K562 (cell line): ENCODE data around the gene SRC. TPM values are rescaled to one million over a fixed set of nuclear protein-coding genes. Genes with fewer than 3 reads are reported as not detected.

ENCODE experiments used
- ATAC-seq: fragments of 200-7000 bp; cut with Tn5 transposase; 3 replicates; pipeline ENCODE4 v1.9.1; 2020; ENCODE audit warnings: moderate library complexity
- Bru-seq: library from RNA; stranded (reverse); fragments of 400-500 nt; gene quantifications from one replicate; lab custom pipeline; 2021; lab: Mats Ljungman, UMichigan
- BruChase-seq, 2 experiments: library from RNA; stranded (reverse); fragments of 400-500 nt; gene quantifications; one replicate each; lab custom pipeline; 2021; lab: Mats Ljungman, UMichigan
- BruUV-seq: library from RNA; stranded (reverse); fragments of 400-500 nt; replicated peaks from 2 replicates; lab custom pipeline; 2021; lab: Mats Ljungman, UMichigan
- CTCF ChIA-PET: fragments of 300-600 bp; formaldehyde crosslinking; extraction: SDS; loops from one replicate; lab custom pipeline; 2021; ENCODE audit warnings: low intra/inter-chr PET ratio; lab: Yijun Ruan, JAX
- POLR2A ChIA-PET: fragments of 300-600, 350-650 bp; sonication (Branson Sonifier 250); formaldehyde crosslinking; extraction: SDS; loops from one replicate; lab custom pipeline; 2021; ENCODE audit warnings: antibody characterized with exemption, inconsistent platforms; lab: Yijun Ruan, JAX
- DNase-seq, 4 experiments: peaks; one replicate each; pipeline versions ENCODE4 v3.0.0 to v3.0.0-alpha.2; 2011 to 2018; ENCODE audit warnings: low spot score in 3 of 4, mixed read lengths in 3 of 4; ENCODE audit errors: extremely low read depth in 1 of 4
- FAIRE-seq: peaks from 2 replicates; lab custom pipeline; 2011; peaks lifted over from hg19 to GRCh38; lab: Jason Lieb, UNC
- H2AFZ ChIP-seq: 2 replicates; pipeline ENCODE4 v1.6.0; 2011; ENCODE audit warnings: low read depth, low read length, control low read depth, inconsistent platforms
- H3K27ac ChIP-seq: fragments of 200-600 bp; 3 replicates; pipeline ENCODE4 v1.8.0; 2011; ENCODE audit warnings: low read depth, mild to moderate bottlenecking, control low read depth, inconsistent platforms, low read length, moderate library complexity, mixed read lengths; ENCODE audit errors: extremely low read depth
- H3K27me3 ChIP-seq, 2 experiments: fragments of 300-600 bp in 1 of 2; 2 replicates in 1 of 2; 3 replicates in 1 of 2; pipeline versions ENCODE4 v1.6.0 to v1.8.0; 2011; ENCODE audit warnings: inconsistent platforms in 2 of 2, low read length in 2 of 2, mild to moderate bottlenecking in 1 of 2, mixed read lengths in 1 of 2, moderate library complexity in 1 of 2; ENCODE audit not compliant: control insufficient read depth in 2 of 2, insufficient read depth in 2 of 2
- H3K36me3 ChIP-seq: fragments of 300-600 bp; 3 replicates; pipeline ENCODE4 v1.8.0; 2011; ENCODE audit warnings: mild to moderate bottlenecking, low read length, inconsistent platforms; ENCODE audit not compliant: control insufficient read depth, insufficient read depth
- H3K4me1 ChIP-seq, 2 experiments: fragments of 200-600 bp in 1 of 2; replicated peaks in 1 of 2; 2 replicates in 1 of 2; 3 replicates in 1 of 2; pipeline versions ENCODE4 v1.5.1 to v1.8.0; 2011; ENCODE audit warnings: inconsistent platforms in 2 of 2, low read length in 2 of 2, mild to moderate bottlenecking in 1 of 2, mixed read lengths in 1 of 2, moderate library complexity in 1 of 2; ENCODE audit not compliant: control insufficient read depth in 2 of 2, insufficient read depth in 2 of 2
- H3K4me2 ChIP-seq: 2 replicates; pipeline ENCODE4 v1.6.1; 2011; ENCODE audit warnings: low read length, control low read depth, inconsistent platforms, mixed read lengths; ENCODE audit not compliant: insufficient read depth
- H3K4me3 ChIP-seq: fragments of 200-600 bp; sonication (generic), shearing (Covaris generic); 2 replicates; pipeline ENCODE4 v1.5.1; 2016; ENCODE audit warnings: control low read depth, inconsistent platforms
- H3K79me2 ChIP-seq: fragments of 200-600 bp; 3 replicates; pipeline ENCODE4 v1.8.0; 2011; ENCODE audit warnings: low read length, inconsistent platforms; ENCODE audit not compliant: control insufficient read depth, insufficient read depth
- H3K9ac ChIP-seq, 2 experiments: 2 replicates each; pipeline versions ENCODE4 v1.6.0 to v1.6.1; 2011; ENCODE audit warnings: low read depth in 2 of 2, low read length in 2 of 2, control low read depth in 1 of 2, inconsistent platforms in 1 of 2, mild to moderate bottlenecking in 1 of 2, mixed read lengths in 1 of 2; ENCODE audit not compliant: insufficient read depth in 1 of 2
- H3K9me1 ChIP-seq: one replicate; pipeline ENCODE4 v1.6.0; 2011; ENCODE audit warnings: inconsistent platforms, mild to moderate bottlenecking, low read length, moderate library complexity; ENCODE audit not compliant: control insufficient read depth, insufficient read depth
- H3K9me3 ChIP-seq: replicated peaks from 2 replicates; pipeline ENCODE4 v1.5.1; 2011; ENCODE audit warnings: low read depth, low read length, inconsistent platforms; ENCODE audit not compliant: control insufficient read depth, insufficient read depth
- H4K20me1 ChIP-seq: replicated peaks from 2 replicates; pipeline ENCODE4 v1.6.1; 2011; ENCODE audit warnings: low read length, inconsistent platforms, mixed read lengths; ENCODE audit not compliant: control insufficient read depth, insufficient read depth
- DMBX1 ChIP-seq: fragments of 250-450 bp; sonication (Bioruptor Pico); IDR thresholded peaks from 2 replicates; pipeline ENCODE4 v1.8.0; 2022; ENCODE audit warnings: inconsistent platforms, mild to moderate bottlenecking, moderate library complexity, borderline replicate concordance
- HDAC1 ChIP-seq, 2 experiments: fragments of 450-650 bp; IDR thresholded peaks; 2 replicates each; pipeline ENCODE4 v1.6.1; 2016 to 2017; ENCODE audit warnings: inconsistent platforms in 1 of 2, mild to moderate bottlenecking in 1 of 2, moderate library complexity in 1 of 2
- MBD1 ChIP-seq: fragments of 250-450 bp; sonication (Bioruptor Pico); IDR thresholded peaks from 2 replicates; pipeline ENCODE4 v1.8.0; 2022; ENCODE audit warnings: inconsistent platforms
- MLLT1 ChIP-seq, 2 experiments: fragments of 450-650 bp; IDR thresholded peaks; 2 replicates each; pipeline ENCODE4 v1.6.1; 2016
- MTA1 ChIP-seq: fragments of 450-650 bp; IDR thresholded peaks from 2 replicates; pipeline ENCODE4 v1.6.1; 2017; ENCODE audit warnings: borderline replicate concordance
- NR2C1 ChIP-seq, 2 experiments: fragments of 450-650 bp; IDR thresholded peaks; 2 replicates each; pipeline ENCODE4 v1.6.1; 2017; ENCODE audit warnings: mild to moderate bottlenecking in 2 of 2, antibody characterized with exemption in 1 of 2, inconsistent platforms in 1 of 2, missing compliant biosample characterization in 1 of 2, missing genetic modification characterization in 1 of 2
- RBM25 ChIP-seq: fragments of 200-400 bp; formaldehyde crosslinking; IDR thresholded peaks from 2 replicates; pipeline ENCODE4 v1.6.1; 2018; ENCODE audit warnings: low read length, low read depth, moderate library complexity; ENCODE audit not compliant: severe bottlenecking
- RCOR1 ChIP-seq, 2 experiments: IDR thresholded peaks; 2 replicates each; pipeline ENCODE4 v1.6.1; 2012; ENCODE audit warnings: low read depth in 2 of 2, low read length in 2 of 2, borderline replicate concordance in 1 of 2, improper control_type of control experiment in 1 of 2
- ZFX ChIP-seq: sonication (generic); formaldehyde crosslinking; IDR thresholded peaks from 2 replicates; pipeline ENCODE4 v1.8.0; 2022; ENCODE audit warnings: mild to moderate bottlenecking, missing genetic modification reagents, moderate library complexity
- ZNF239 ChIP-seq: fragments of 250-450 bp; sonication (Bioruptor Pico); IDR thresholded peaks from 2 replicates; pipeline ENCODE4 v1.4.0; 2020; ENCODE audit warnings: mild to moderate bottlenecking
- ZNF263 ChIP-seq: sonication (generic); formaldehyde crosslinking; IDR thresholded peaks from 2 replicates; pipeline ENCODE4 v1.8.0; 2022; ENCODE audit warnings: mild to moderate bottlenecking, missing genetic modification reagents, borderline replicate concordance
- ZNF431 ChIP-seq: sonication (generic); formaldehyde crosslinking; IDR thresholded peaks from 2 replicates; pipeline ENCODE4 v1.8.0; 2022; ENCODE audit warnings: mild to moderate bottlenecking, missing genetic modification reagents
- WGBS: fragments of 100-300 bp; shearing (Covaris generic); methylation state at CpG from one replicate; pipeline ENCODE4 v1.1.6; 2016; ENCODE audit warnings: low coverage, mixed read lengths; ENCODE audit not compliant: insufficient coverage; ENCODE audit errors: missing lambda C conversion rate; 5-methylcytosine and 5-hydroxymethylcytosine counted together
- in situ Hi-C: fragments of 300-500 bp; cut with MboI; formaldehyde crosslinking; loops from 4 replicates; pipeline ENCODE4 v1.15.0; 2018; ENCODE audit warnings: inconsistent platforms, mixed read lengths
- intact Hi-C: fragments of 100-400 bp; cut with micrococcal nuclease; formaldehyde crosslinking; loops from 2 replicates; pipeline ENCODE4 v1.14.2; 2022
- long read RNA-seq, 3 experiments: library from polyadenylated mRNA in 2 of 3; library from RNA in 1 of 3; unstranded in 2 of 3; stranded (forward) in 1 of 3; transcript quantifications; one replicate each; pipeline ENCODE4 v2.0.0, GENCODE V29; 2019 to 2022
- polyA minus RNA-seq, 3 experiments: library from RNA; depleted of rRNA, polyadenylated mRNA; stranded (reverse); fragments of >200 nt; gene quantifications; 2 replicates each; pipeline ENCODE4 v1.2.3, GENCODE V29; 2011
- polyA plus RNA-seq, 8 experiments: library from polyadenylated mRNA; depleted of rRNA in 4 of 8; stranded (reverse) in 5 of 8; unstranded in 3 of 8; fragments of >200 nt; fragmentation: Nextera tagmentation in 2 of 8; fragmentation: Illumina TruSeq in 1 of 8; extraction: Ambion mirVana in 2 of 8; extraction: Trizol in 1 of 8; gene quantifications; 2 replicates each; pipeline versions ENCODE4 v1.2.1 to v1.2.3, GENCODE V29; 2011 to 2014; ENCODE audit warnings: inconsistent platforms in 1 of 8, missing spikeins in 1 of 8
- total RNA-seq, 7 experiments: library from RNA; depleted of rRNA in 6 of 7; stranded (reverse); fragments of >200 nt in 6 of 7; fragmentation: Illumina TruSeq in 2 of 7; extraction: Trizol in 2 of 7; gene quantifications; 2 replicates each; pipeline versions ENCODE4 v1.2.1 to v1.2.3, GENCODE V29; 2011 to 2021; ENCODE audit warnings: low replicate concordance in 1 of 7

The SRC gene
- 23.1 and 61.0 TPM in 2 replicates for total RNA-seq (2011; cell fraction: chromatin; rRNA removed; ENCODE audit: low replicate concordance)
- 26.7 and 29.4 TPM in 2 replicates for total RNA-seq (2011; cell fraction: nucleolus; rRNA removed)
- total RNA-seq (2011; cell fraction: nucleoplasm; rRNA removed), result 20.5 and 28.9 TPM in 2 replicates
- total RNA-seq (2014; rRNA removed) (2.0 and 4.7 TPM in 2 replicates), total RNA-seq (2014; rRNA removed; fragmentation: Illumina TruSeq; extraction: Trizol) (1.4 and 1.9 TPM in 2 replicates), total RNA-seq (2015; rRNA removed; fragmentation: Illumina TruSeq; extraction: Trizol) (2.9 and 3.1 TPM in 2 replicates), total RNA-seq (2021) (7.0 and 7.7 TPM in 2 replicates), polyA plus RNA-seq (2011; rRNA removed) (8.0 and 8.5 TPM in 2 replicates), polyA plus RNA-seq (2014; fragmentation: Illumina TruSeq; extraction: Trizol) (5.4 and 8.3 TPM in 2 replicates), polyA plus RNA-seq (2014; fragmentation: Nextera tagmentation; extraction: Ambion mirVana) (under 1 TPM; 0.06 to 0.14 TPM), polyA plus RNA-seq (2014; rRNA removed) (4.8 and 5.2 TPM in 2 replicates), polyA minus RNA-seq (2011; rRNA and poly(A)+ RNA removed) (5.2 and 16.3 TPM in 2 replicates), Bru-seq, nascent RNA (percentile 50 among the genes with signal in this experiment), BruChase-seq, experiment 1, labeled RNA remaining after a 2-hour chase (percentile 43 among the genes with signal in this experiment), BruChase-seq, experiment 2, labeled RNA remaining after a 6-hour chase (percentile 43 among the genes with signal in this experiment)
- polyA plus RNA-seq (2011; cell fraction: cytosol; rRNA removed), result 6.8 and 11.9 TPM in 2 replicates
- polyA plus RNA-seq (2011; cell fraction: nucleus; rRNA removed), result 45.7 and 78.2 TPM in 2 replicates
- 4.7 and 5.8 TPM in 2 replicates for polyA plus RNA-seq (2012)
- polyA minus RNA-seq (2011; cell fraction: cytosol; rRNA and poly(A)+ RNA removed), result 4.0 and 10.0 TPM in 2 replicates
- 12.3 and 15.8 TPM in 2 replicates for polyA minus RNA-seq (2011; cell fraction: nucleus; rRNA and poly(A)+ RNA removed)
- long read RNA-seq, experiment 1, partial matches to known transcripts, result 0 of 7 reads
- long read RNA-seq, experiment 1, other reads (novel, unspliced or antisense), result 7 of 7 reads
- long read RNA-seq, experiment 2, full-length matches to known transcripts, result 2 of 6 reads
- long read RNA-seq, experiment 2, partial matches to known transcripts, result 2 of 6 reads
- long read RNA-seq, experiment 2, other reads (novel, unspliced or antisense), result 2 of 6 reads
- long read RNA-seq, experiment 3, partial matches to known transcripts, result 1 of 1 reads
- long read RNA-seq, experiment 3, other reads (novel, unspliced or antisense), result 0 of 1 reads

- peak within 1 kb of the TSS; percentile 15; the same call in 1 of the 3 replicates for H3K27ac ChIP-seq
- in situ Hi-C loops (no loop called here), intact Hi-C loops (no loop called here)
- no peaks in the 10 kb centered on the region for H3K27me3 ChIP-seq
- FAIRE-seq (no peak), ATAC-seq (peak; percentile 82), DNase-seq (peak; percentile 82 to 93 (median 88))
- ChIA-PET POLR2A (interaction anchor here (0.7 to 0.9 kb wide), 2 partner anchors 12 to 34 kb away, joined by 3 to 4 read pairs; no protein-coding TSS in a partner anchor), CTCF (no interaction called here)
- H3K4me1 ChIP-seq, result peaks cover 2 to 24% of the 10 kb centered on the region in 2 experiments; a peak in 3 of 5 replicates
- peak within 1 kb of the TSS; percentile 82 for H2AFZ ChIP-seq
- peak within 1 kb of the TSS; percentile 76 for H3K4me2 ChIP-seq
- no peaks in the 10 kb centered on the region for H3K36me3 ChIP-seq
- WGBS, result 31% methylated on average over 15 of the region's 63 CpGs
- no peaks in the 10 kb centered on the region for H3K9me3 ChIP-seq
- H3K4me3 ChIP-seq, result peak within 1 kb of the TSS; percentile 56
- H4K20me1 ChIP-seq, result no peaks in the 10 kb centered on the region
- H3K9me1 ChIP-seq, result no peaks in the 10 kb centered on the region
- no peaks in the 10 kb centered on the region for H3K79me2 ChIP-seq
- peak within 1 kb of the TSS; percentile 48 to 86; a peak in 3 of 4 replicates for H3K9ac ChIP-seq
- BruUV-seq, result no TSS peak
- peak; percentile 63 for TF ChIP-seq ZFX (CRISPR knock-in tag)
- no peak for TF ChIP-seq ZNF239
- no peak for TF ChIP-seq MTA1
- no peak for TF ChIP-seq NR2C1 (IDR thresholded peaks at IDR 0.05)
- no peak for TF ChIP-seq NR2C1 (tag; IDR thresholded peaks at IDR 0.05)
- TF ChIP-seq DMBX1, result no peak
- no peak for TF ChIP-seq MLLT1 (IDR thresholded peaks at IDR 0.05)
- peak; percentile 97 for TF ChIP-seq ZNF263 (CRISPR knock-in tag)
- peak; percentile 47 for TF ChIP-seq RBM25
- TF ChIP-seq ZNF431 (CRISPR knock-in tag), result no peak
- TF ChIP-seq HDAC1 (IDR thresholded peaks at IDR 0.05), result no peak; a peak in 1 of 4 replicates
- TF ChIP-seq RCOR1 (IDR thresholded peaks at IDR 0.05; ENCODE audit: borderline replicate concordance in 1 of 2, low read depth in 2 of 2, low read length in 2 of 2), result peak in 1 of 2 experiments; percentile 60; a peak in 2 of 4 replicates
- TF ChIP-seq MBD1, result no peak
Observed at GRCh38 chr20:37345339-37346235, at the start of gene SRC. TSS of gene SRC (plus strand) at chr20:37346140. CDS start at chr20:37384154, 38,014 bp downstream.
